ENCODE measurements around the gene EME1. TPM values are rescaled to one million over a fixed set of nuclear protein-coding genes. Genes with fewer than 3 reads are reported as not detected.

Gene EME1
- total and polyA plus RNA-seq, 2 of the 13 experiments (the other 11 are each of a cell fraction or from before 2014, with no cell fraction given), result 20.7 to 24.6 TPM

DNA sequence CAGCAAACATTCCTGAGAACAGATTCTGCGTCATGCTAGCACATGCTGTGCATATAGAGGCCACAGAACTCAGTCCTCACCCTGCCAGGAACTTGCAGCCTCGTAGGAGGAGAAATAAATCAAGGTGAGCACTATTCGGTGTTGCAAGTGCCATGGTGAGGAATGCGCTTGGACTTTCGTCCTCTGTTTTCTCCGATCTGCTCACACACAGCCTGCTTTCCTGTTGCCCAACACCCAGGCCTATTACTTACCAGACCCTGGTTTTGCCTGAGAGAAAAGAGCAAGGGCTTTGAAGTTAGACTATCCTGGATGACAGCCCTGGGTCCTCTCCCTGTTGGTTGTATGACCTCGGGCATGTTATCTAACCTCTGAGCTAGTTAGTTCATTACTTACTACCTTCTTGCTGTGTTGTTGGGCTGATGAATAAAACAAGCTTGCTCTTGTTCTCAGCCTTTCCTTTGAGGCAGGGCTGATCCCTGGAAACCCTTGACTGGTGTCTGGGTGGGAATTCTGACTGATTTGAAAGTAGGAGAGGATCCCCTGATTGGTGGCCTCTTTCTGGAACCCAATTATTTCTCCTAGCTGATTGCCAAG, 55.9 kb downstream of the EME1 start (continued):
- TF ChIP-seq, protein P1, sequence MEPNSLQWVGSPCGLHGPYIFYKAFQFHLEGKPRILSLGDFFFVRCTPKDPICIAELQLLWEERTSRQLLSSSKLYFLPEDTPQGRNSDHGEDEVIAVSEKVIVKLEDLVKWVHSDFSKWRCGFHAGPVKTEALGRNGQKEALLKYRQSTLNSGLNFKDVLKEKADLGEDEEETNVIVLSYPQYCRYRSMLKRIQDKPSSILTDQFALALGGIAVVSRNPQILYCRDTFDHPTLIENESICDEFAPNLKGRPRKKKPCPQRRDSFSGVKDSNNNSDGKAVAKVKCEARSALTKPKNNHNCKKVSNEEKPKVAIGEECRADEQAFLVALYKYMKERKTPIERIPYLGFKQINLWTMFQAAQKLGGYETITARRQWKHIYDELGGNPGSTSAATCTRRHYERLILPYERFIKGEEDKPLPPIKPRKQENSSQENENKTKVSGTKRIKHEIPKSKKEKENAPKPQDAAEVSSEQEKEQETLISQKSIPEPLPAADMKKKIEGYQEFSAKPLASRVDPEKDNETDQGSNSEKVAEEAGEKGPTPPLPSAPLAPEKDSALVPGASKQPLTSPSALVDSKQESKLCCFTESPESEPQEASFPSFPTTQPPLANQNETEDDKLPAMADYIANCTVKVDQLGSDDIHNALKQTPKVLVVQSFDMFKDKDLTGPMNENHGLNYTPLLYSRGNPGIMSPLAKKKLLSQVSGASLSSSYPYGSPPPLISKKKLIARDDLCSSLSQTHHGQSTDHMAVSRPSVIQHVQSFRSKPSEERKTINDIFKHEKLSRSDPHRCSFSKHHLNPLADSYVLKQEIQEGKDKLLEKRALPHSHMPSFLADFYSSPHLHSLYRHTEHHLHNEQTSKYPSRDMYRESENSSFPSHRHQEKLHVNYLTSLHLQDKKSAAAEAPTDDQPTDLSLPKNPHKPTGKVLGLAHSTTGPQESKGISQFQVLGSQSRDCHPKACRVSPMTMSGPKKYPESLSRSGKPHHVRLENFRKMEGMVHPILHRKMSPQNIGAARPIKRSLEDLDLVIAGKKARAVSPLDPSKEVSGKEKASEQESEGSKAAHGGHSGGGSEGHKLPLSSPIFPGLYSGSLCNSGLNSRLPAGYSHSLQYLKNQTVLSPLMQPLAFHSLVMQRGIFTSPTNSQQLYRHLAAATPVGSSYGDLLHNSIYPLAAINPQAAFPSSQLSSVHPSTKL (CRISPR knock-in tag; IDR thresholded peaks at IDR 0.05), result peak; percentile 98
- TF ChIP-seq RARA (CRISPR knock-in tag; IDR thresholded peaks at IDR 0.05) (peak; percentile 95), ZNF337 (CRISPR knock-in tag; IDR thresholded peaks at IDR 0.05; ENCODE audit: borderline replicate concordance, low read depth) (0 out of 2 replicates have a peak, but pooled peaks have one; percentile 91), KAT7 (CRISPR knock-in tag; IDR thresholded peaks at IDR 0.05; ENCODE audit: borderline replicate concordance) (0 out of 2 replicates have a peak, but pooled peaks have one; percentile 53), RAD51 (IDR thresholded peaks at IDR 0.05; ENCODE audit: borderline replicate concordance) (no peak), MXD3 (CRISPR knock-in tag; IDR thresholded peaks at IDR 0.05) (peak; percentile 62; the same call in 1 of the 2 replicates), SUZ12 (IDR thresholded peaks at IDR 0.05; ENCODE audit: low read depth, low read length) (no peak), ZNF44 (CRISPR knock-in tag; IDR thresholded peaks at IDR 0.05) (peak; percentile 26; the same call in 1 of the 2 replicates), ZNF281 (CRISPR knock-in tag; IDR thresholded peaks at IDR 0.05; ENCODE audit: borderline replicate concordance) (peak; percentile 75; the same call in 1 of the 2 replicates), ZSCAN20 (CRISPR knock-in tag; IDR thresholded peaks at IDR 0.05; ENCODE audit: borderline replicate concordance) (no peak), GABPB1 (CRISPR knock-in tag; IDR thresholded peaks at IDR 0.05) (peak; percentile 54), SRSF1 (optimal IDR thresholded peaks at IDR 0.05; ENCODE audit: low read depth, low read length) (no peak), ZNF687 (CRISPR knock-in tag; IDR thresholded peaks at IDR 0.05) (0 out of 2 replicates have a peak, but pooled peaks have one; percentile 9), POLR2AphosphoS5 (IDR thresholded peaks at IDR 0.05; ENCODE audit: low read depth, low read length) (no peak; the same call in none of the 2 replicates), MED13 (CRISPR knock-in tag; IDR thresholded peaks at IDR 0.05) (peak; percentile 87; the same call in 1 of the 2 replicates), ZNF292 (CRISPR knock-in tag; IDR thresholded peaks at IDR 0.05; ENCODE audit: borderline replicate concordance, low read depth) (peak; percentile 98; the same call in 1 of the 2 replicates)
